Heart right ventricle (tissue), 16 donors: ENCODE results near the gene JMJD7. TPM values are rescaled to one million over a fixed set of nuclear protein-coding genes. Genes with fewer than 3 reads are reported as not detected.

ENCODE experiments used
- ATAC-seq, 8 donors: fragments of 200-7000 bp; cut with Tn5 transposase; one replicate each; pipeline ENCODE4 v1.9.1; 2020; ENCODE audit warnings: mild to moderate bottlenecking in 8 of 8, moderate library complexity in 8 of 8, moderate number of reproducible peaks in 1 of 8
- DNase-seq, 2 donors: peaks; one replicate each; pipeline ENCODE4 v3.0.0-alpha.2; 2020
- H3K27ac ChIP-seq, 10 donors: fragments of 200-600 bp; sonication (generic) in 2 of 10; one replicate each; pipeline versions ENCODE4 v1.5.0 to v1.8.0; 2020 to 2022; ENCODE audit warnings: mild to moderate bottlenecking in 3 of 10
- H3K27me3 ChIP-seq, 7 donors: fragments of 200-600 bp; one replicate each; pipeline ENCODE4 v1.8.0; 2021 to 2022; ENCODE audit warnings: mild to moderate bottlenecking in 2 of 7
- H3K36me3 ChIP-seq, 9 donors: fragments of 200-600 bp; sonication (generic) in 1 of 9; one replicate each; pipeline versions ENCODE4 v1.5.0 to v1.8.0; 2020 to 2022; ENCODE audit warnings: mild to moderate bottlenecking in 2 of 9
- H3K4me1 ChIP-seq, 9 donors: fragments of 200-600 bp; sonication (generic) in 1 of 9; one replicate each; pipeline versions ENCODE4 v1.5.0 to v1.8.0; 2020 to 2022; ENCODE audit warnings: mild to moderate bottlenecking in 4 of 9
- H3K4me3 ChIP-seq, 10 donors: fragments of 200-600 bp; sonication (generic) in 2 of 10; one replicate each; pipeline versions ENCODE4 v1.5.0 to v1.8.0; 2020 to 2022; ENCODE audit warnings: mild to moderate bottlenecking in 7 of 10, moderate library complexity in 2 of 10
- H3K9me3 ChIP-seq, 11 donors: fragments of 200-600 bp in 10 of 11; sonication (generic) in 2 of 11; one replicate each; pipeline versions ENCODE4 v1.5.0 to v1.8.0; 2013 to 2022; ENCODE audit warnings: mild to moderate bottlenecking in 2 of 11, control low read depth in 1 of 11, moderate library complexity in 1 of 11
- CTCF ChIP-seq, 9 donors: fragments of 200-600 bp; sonication (generic) in 2 of 9; IDR thresholded peaks; one replicate each; pipeline versions ENCODE4 v1.5.0 to v1.8.0; 2021 to 2022; ENCODE audit warnings: antibody characterized with exemption in 9 of 9, mild to moderate bottlenecking in 5 of 9, moderate library complexity in 1 of 9
- WGBS, 2 donors: extraction: QIAGEN DNeasy Blood & Tissue Kit; methylation state at CpG; one replicate each; pipeline ENCODE4 v1.1.7; 2013; ENCODE audit warnings: inconsistent platforms in 1 of 2; 5-methylcytosine and 5-hydroxymethylcytosine counted together
- intact Hi-C, 10 donors: fragments of 100-400 bp; cut with DNase I; formaldehyde crosslinking; loops; one replicate each; pipeline versions ENCODE4 v1.11.1 to v1.14.2; 2022
- polyA plus RNA-seq, 2 donors: library from polyadenylated mRNA; stranded (reverse); fragments of 200-250 nt; gene quantifications; one replicate each; pipeline ENCODE4 v1.2.3, GENCODE V29; 2013
- total RNA-seq, 10 donors: library from RNA; stranded (reverse); fragmentation: NEBNext Ultra II Directional in 3 of 10; extraction: Animal tissue kit (Norgen Biotek cat#: 25700) in 3 of 10; gene quantifications; one replicate each; pipeline versions ENCODE4 v1.2.1 to v1.2.4, GENCODE V29; 2021 to 2023
- donor health status: Arrhythmogenic right ventricular cardiomyopathy.
- donor health status: ischemic (EF 13 %, LVEDD 7.1; RV severe dilation, severe dysfunction).
- donor health status: healthy with polysubstance abuse.
- donor health status: DM: no; HTN: yes; CAD: no.
- donor health status: DM: no; HTN: no; CAD: no.
- donor health status: ischemic (EF 25% LVEDD 6.9; RV normal size, moderate dysfunction).
- donor health status: ischemic (EF 25% LVEDD 5.7; RV mildly dilated, moderate dysfunction).
- donor health status: healthy.
- donor health status: DM: yes; HTN: yes; CAD: no.
- donor health status: Ischemic cardiomyopathy.
- donor health status: ischemic (EF 35%, LVEDD 5.7; RV mildly dilated, moderate dysfunction).
- donor health status: nonischemic (EF 11% LVEDD 7.7; RV severe dilation, severe dysfunction).
- donor health status: DM: yes; HTN: yes; CAD: no.
- donor health status: PGD.
- donor health status: ischemic (EF 29% LVEDD 5.4; RV normal size, mild dysfunction).
- donor health status: nonischemic (EF 23%, LVEDD 6.1; RV moderate dilation, normal function).

Gene JMJD7
- total and polyA plus RNA-seq, 12 donors, result 8.6 to 23.0 (median 12.9) TPM

GRCh38 chr15:41884458-41884857 is 56.6 kb downstream of the JMJD7 start:
- H3K27me3 ChIP-seq, result peaks cover 0 to 16% (median 0%) of the 10 kb centered on the region in 7 donors
- intact Hi-C loops, result no loop called here
- DNase-seq (no peak), ATAC-seq (no peak)
- peaks cover 3 to 26% (median 18%) of the 10 kb centered on the region in 9 donors for H3K4me1 ChIP-seq
- H3K4me3 ChIP-seq, result no peak overlapping the region
- TF ChIP-seq CTCF (IDR thresholded peaks at IDR 0.05), result no peak
- no peaks in the 10 kb centered on the region for H3K36me3 ChIP-seq
- no peak overlapping the region for H3K27ac ChIP-seq
- H3K9me3 ChIP-seq, result no peaks in the 10 kb centered on the region
- 85 to 86% methylated on average over 7 of the region's 7 CpGs for WGBS, 2 donors

- DNase-seq, result no peak
- Histone ChIP-seq H3K4me1 (peaks cover 3 to 26% (median 18%) of the 10 kb centered on the region in 9 donors), H3K36me3 (no peaks in the 10 kb centered on the region), H3K9me3 (no peaks in the 10 kb centered on the region), H3K27ac (no peak overlapping the region), H3K27me3 (peaks cover 0 to 16% (median 0%) of the 10 kb centered on the region in 7 donors), H3K4me3 (no peak overlapping the region)
- ATAC-seq, result no peak
- intact Hi-C loops, result no loop called here
- TF ChIP-seq CTCF (IDR thresholded peaks at IDR 0.05), result no peak
Observed at GRCh38 chr15:41885321-41885720, 57.4 kb downstream of the JMJD7 start.

- Histone ChIP-seq H3K27me3 (peaks cover 0 to 16% (median 0%) of the 10 kb centered on the region in 7 donors), H3K9me3 (no peaks in the 10 kb centered on the region), H3K27ac (no peak overlapping the region), H3K4me1 (peaks cover 3 to 26% (median 18%) of the 10 kb centered on the region in 9 donors), H3K36me3 (no peaks in the 10 kb centered on the region), H3K4me3 (no peak overlapping the region)
- intact Hi-C loops, result no loop called here
- WGBS, 2 donors, result 96 to 97% methylated on average over 14 of the region's 14 CpGs
- DNase-seq, result no peak
- no peak for ATAC-seq
- TF ChIP-seq CTCF (IDR thresholded peaks at IDR 0.05), result no peak
Observed at GRCh38 chr15:41885841-41886240, 57.9 kb downstream of the JMJD7 start.

- Histone ChIP-seq H3K36me3 (no peaks in the 10 kb centered on the region), H3K27ac (no peak overlapping the region), H3K9me3 (no peaks in the 10 kb centered on the region), H3K27me3 (peaks cover 0 to 8% (median 0%) of the 10 kb centered on the region in 7 donors), H3K4me1 (peaks cover 2 to 20% (median 14%) of the 10 kb centered on the region in 9 donors), H3K4me3 (no peak overlapping the region)
- TF ChIP-seq CTCF (IDR thresholded peaks at IDR 0.05), result no peak
- ATAC-seq, result no peak
- DNase-seq, result no peak
- intact Hi-C loops, result no loop called here
- WGBS, 2 donors, result 94 to 96% methylated on average over 7 of the region's 7 CpGs
Observed at GRCh38 chr15:41886741-41887140, 58.8 kb downstream of the JMJD7 start.
